ENCODE results near the gene AHNAK2.

AHNAK2 gene

DNA sequence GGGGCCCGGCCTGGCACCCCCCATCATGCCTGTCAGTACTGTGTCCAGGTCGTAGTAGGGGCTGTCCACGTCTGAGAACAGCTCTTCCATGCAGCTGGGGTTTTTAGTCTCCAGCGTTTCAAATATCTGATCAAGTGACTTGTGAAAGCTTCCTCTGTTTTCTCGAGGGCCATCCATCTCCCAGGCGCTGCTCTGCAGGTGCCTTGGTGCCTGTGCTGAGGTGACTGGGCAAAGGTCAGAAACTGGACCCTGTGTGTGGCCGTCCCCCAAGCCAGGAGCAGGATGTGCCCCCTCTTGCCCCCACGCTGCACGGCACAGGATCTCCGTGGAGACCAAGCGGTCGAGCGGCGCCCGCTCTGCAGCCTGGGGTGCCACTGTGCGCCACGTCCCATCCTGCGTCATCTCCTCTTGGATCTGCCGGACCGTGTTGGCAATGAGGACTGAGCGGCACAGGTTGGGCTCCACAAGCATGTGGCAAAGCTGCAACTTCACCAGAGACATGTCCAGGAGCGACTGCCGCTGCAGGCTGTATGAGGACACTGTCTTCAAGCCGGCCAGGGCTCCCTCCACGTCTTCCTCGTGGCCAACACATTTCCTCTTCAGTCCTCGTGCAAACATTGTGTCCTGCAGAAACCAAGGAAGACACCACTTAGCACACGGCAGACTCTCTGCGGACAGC, 33.3 kb upstream of the AHNAK2 start:
- H3K36me3 ChIP-seq (ENCODE audit: control insufficient read depth in 1 of 2, insufficient read depth in 2 of 2, low read length in 2 of 2) = peaks cover 10 to 34% of the 10 kb centered on the region in 2 donors
- H3K27me3 ChIP-seq (ENCODE audit: control insufficient read depth in 1 of 2, insufficient read depth in 2 of 2, low read length in 2 of 2) = no peaks in the 10 kb centered on the region
- peaks cover 0 to 2% of the 10 kb centered on the region in 2 donors for H3K4me1 ChIP-seq (ENCODE audit: control insufficient read depth in 1 of 2, insufficient read depth in 2 of 2, low read length in 2 of 2)
- no peak overlapping the region for H3K9ac ChIP-seq (ENCODE audit: low read depth in 1 of 2, low read length in 2 of 2)
- H3K27ac ChIP-seq (ENCODE audit: low read depth, low read length) = no peak overlapping the region
- H3K9me3 ChIP-seq (ENCODE audit: control insufficient read depth in 1 of 2, low read length in 2 of 2) = no peaks in the 10 kb centered on the region
- no peak overlapping the region for H3K4me3 ChIP-seq (ENCODE audit: low read depth in 1 of 2, low read length in 2 of 2)

DNA sequence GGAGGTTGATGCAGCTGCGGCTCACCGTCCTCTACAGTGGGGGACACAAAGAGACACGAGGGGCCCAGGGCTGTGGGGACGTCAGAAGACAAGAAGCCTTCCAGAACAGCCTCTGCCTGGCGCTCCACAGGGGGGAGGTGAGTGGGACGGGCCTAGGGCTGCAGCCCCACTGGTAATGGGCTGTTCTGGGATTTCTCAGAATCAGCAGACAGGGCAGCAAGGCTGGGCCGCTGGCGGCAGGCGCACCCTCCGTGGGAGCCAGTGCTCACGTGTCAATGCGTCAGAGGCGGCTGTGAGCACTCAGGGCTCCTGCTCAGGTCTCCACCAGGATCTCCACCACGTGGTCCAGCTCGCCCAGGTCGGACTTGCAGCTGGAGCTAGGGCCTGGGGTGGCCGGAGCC, 32.7 kb upstream of the AHNAK2 start:
- no peaks in the 10 kb centered on the region for H3K4me1 ChIP-seq (ENCODE audit: control insufficient read depth in 1 of 2, insufficient read depth in 2 of 2, low read length in 2 of 2)
- H3K9ac ChIP-seq (ENCODE audit: low read depth in 1 of 2, low read length in 2 of 2) = no peak overlapping the region
- H3K36me3 ChIP-seq (ENCODE audit: control insufficient read depth in 1 of 2, insufficient read depth in 2 of 2, low read length in 2 of 2) = peaks cover 10 to 34% of the 10 kb centered on the region in 2 donors
- no peaks in the 10 kb centered on the region for H3K9me3 ChIP-seq (ENCODE audit: control insufficient read depth in 1 of 2, low read length in 2 of 2)
- H3K27ac ChIP-seq (ENCODE audit: low read depth, low read length) = no peak overlapping the region
- no peak overlapping the region for H3K4me3 ChIP-seq (ENCODE audit: low read depth in 1 of 2, low read length in 2 of 2)
- H3K27me3 ChIP-seq (ENCODE audit: control insufficient read depth in 1 of 2, insufficient read depth in 2 of 2, low read length in 2 of 2) = no peaks in the 10 kb centered on the region

DNA sequence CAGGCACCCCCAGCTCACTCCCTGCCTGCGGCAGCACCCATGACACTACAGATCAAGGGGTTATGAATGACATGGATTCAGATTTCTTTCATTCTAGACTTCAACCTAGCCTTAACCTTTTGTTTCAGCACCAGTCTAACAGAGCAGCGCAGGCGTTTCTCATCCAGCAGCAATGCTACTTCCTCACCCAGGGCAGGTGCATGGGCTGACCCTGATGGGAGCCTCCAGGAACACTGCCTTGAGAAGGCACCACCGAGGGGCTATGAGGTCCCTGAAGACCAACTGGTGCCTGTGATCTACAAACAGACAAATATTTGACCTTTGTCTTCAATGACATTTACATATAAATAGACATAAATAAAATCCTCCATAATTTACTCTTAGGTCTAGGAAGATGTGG, 31.9 kb upstream of the AHNAK2 start:
- peaks cover 10 to 34% of the 10 kb centered on the region in 2 donors for H3K36me3 ChIP-seq (ENCODE audit: control insufficient read depth in 1 of 2, insufficient read depth in 2 of 2, low read length in 2 of 2)
- no peaks in the 10 kb centered on the region for H3K4me1 ChIP-seq (ENCODE audit: control insufficient read depth in 1 of 2, insufficient read depth in 2 of 2, low read length in 2 of 2)
- no peak overlapping the region for H3K27ac ChIP-seq (ENCODE audit: low read depth, low read length)
- H3K4me3 ChIP-seq (ENCODE audit: low read depth in 1 of 2, low read length in 2 of 2) = no peak overlapping the region
- no peaks in the 10 kb centered on the region for H3K9me3 ChIP-seq (ENCODE audit: control insufficient read depth in 1 of 2, low read length in 2 of 2)
- no peaks in the 10 kb centered on the region for H3K27me3 ChIP-seq (ENCODE audit: control insufficient read depth in 1 of 2, insufficient read depth in 2 of 2, low read length in 2 of 2)
- no peak overlapping the region for H3K9ac ChIP-seq (ENCODE audit: low read depth in 1 of 2, low read length in 2 of 2)

DNA sequence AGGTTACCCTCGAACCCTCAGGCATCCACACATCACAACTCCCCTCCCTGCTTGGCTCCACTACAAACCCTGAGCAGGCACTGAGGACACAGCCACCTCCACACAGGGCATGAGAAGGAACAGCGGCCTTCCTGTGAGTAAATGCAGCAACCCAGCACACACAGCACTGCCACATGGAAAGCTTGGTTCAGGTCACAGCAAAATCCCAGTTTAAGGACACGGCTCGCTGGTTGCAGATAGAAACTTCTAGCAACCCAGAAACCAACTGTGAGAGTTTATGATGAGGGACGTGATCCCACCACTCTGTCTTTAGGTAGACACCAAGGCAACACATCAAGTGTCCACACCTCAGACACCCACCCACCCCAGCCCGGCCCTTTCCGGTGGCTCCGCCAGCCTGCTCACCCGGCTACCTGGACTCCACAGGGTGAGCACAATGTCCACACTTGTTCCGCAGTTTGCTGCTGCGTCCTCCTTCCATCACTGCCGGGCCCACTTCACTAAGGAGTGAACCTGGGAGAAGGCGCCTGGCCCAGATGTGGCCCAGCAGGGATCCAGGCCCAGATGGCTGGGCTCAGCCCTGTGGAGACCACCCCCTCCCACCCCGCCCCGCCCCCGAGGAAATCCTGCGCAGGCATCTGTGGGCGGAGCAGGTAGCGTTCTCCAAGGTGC, 29.6 kb upstream of the AHNAK2 start:
- no peaks in the 10 kb centered on the region for H3K9me3 ChIP-seq (ENCODE audit: control insufficient read depth in 1 of 2, low read length in 2 of 2)
- no peaks in the 10 kb centered on the region for H3K4me1 ChIP-seq (ENCODE audit: control insufficient read depth in 1 of 2, insufficient read depth in 2 of 2, low read length in 2 of 2)
- no peak overlapping the region for H3K9ac ChIP-seq (ENCODE audit: low read depth in 1 of 2, low read length in 2 of 2)
- no peaks in the 10 kb centered on the region for H3K27me3 ChIP-seq (ENCODE audit: control insufficient read depth in 1 of 2, insufficient read depth in 2 of 2, low read length in 2 of 2)
- peaks cover 10 to 34% of the 10 kb centered on the region in 2 donors for H3K36me3 ChIP-seq (ENCODE audit: control insufficient read depth in 1 of 2, insufficient read depth in 2 of 2, low read length in 2 of 2)
- no peak overlapping the region for H3K27ac ChIP-seq (ENCODE audit: low read depth, low read length)
- H3K4me3 ChIP-seq (ENCODE audit: low read depth in 1 of 2, low read length in 2 of 2) = no peak overlapping the region

DNA sequence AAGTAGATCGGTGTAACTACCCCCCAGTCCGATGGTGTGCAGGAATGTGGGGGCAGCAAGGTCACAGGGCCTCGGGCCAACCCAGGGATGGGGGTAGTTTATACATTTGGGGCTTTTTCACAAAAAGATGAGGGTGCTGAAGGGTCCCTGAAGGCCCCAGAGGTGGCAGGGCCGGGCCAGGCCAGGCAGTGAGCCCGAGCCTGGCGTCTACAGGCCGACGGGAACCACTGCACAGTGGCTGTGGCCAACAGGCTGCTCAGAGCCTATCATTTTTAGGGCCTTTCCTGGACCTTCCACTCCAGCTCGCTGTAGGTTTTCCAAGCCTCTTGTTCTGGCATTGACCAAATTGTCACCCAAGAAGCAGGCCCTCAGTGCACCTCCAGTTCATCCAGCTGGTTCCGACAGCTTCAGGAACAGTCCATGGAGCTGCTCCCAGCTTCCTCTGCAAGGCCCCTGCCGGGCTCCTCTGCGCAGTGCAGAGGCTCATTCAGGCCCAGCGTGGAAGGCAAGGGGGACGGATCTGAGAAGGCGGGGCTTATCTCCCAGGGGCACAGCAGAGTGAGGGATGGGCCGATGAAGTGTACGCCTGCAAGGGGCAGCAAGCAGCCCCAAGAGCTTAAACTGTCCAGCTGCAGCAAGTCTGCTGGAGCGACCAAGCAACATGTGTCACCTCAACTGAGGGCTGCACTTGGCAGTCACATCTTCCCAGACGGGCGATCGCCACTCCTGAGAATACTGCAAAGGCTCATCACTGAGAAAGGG, 28.8 kb upstream of the AHNAK2 start:
- H3K27ac ChIP-seq (ENCODE audit: low read depth, low read length) = no peak overlapping the region
- H3K4me3 ChIP-seq (ENCODE audit: low read depth in 1 of 2, low read length in 2 of 2) = no peak overlapping the region
- H3K9me3 ChIP-seq (ENCODE audit: control insufficient read depth in 1 of 2, low read length in 2 of 2) = no peaks in the 10 kb centered on the region
- H3K27me3 ChIP-seq (ENCODE audit: control insufficient read depth in 1 of 2, insufficient read depth in 2 of 2, low read length in 2 of 2) = no peaks in the 10 kb centered on the region
- H3K36me3 ChIP-seq (ENCODE audit: control insufficient read depth in 1 of 2, insufficient read depth in 2 of 2, low read length in 2 of 2) = peaks cover 10 to 34% of the 10 kb centered on the region in 2 donors
- no peaks in the 10 kb centered on the region for H3K4me1 ChIP-seq (ENCODE audit: control insufficient read depth in 1 of 2, insufficient read depth in 2 of 2, low read length in 2 of 2)
- H3K9ac ChIP-seq (ENCODE audit: low read depth in 1 of 2, low read length in 2 of 2) = no peak overlapping the region

DNA sequence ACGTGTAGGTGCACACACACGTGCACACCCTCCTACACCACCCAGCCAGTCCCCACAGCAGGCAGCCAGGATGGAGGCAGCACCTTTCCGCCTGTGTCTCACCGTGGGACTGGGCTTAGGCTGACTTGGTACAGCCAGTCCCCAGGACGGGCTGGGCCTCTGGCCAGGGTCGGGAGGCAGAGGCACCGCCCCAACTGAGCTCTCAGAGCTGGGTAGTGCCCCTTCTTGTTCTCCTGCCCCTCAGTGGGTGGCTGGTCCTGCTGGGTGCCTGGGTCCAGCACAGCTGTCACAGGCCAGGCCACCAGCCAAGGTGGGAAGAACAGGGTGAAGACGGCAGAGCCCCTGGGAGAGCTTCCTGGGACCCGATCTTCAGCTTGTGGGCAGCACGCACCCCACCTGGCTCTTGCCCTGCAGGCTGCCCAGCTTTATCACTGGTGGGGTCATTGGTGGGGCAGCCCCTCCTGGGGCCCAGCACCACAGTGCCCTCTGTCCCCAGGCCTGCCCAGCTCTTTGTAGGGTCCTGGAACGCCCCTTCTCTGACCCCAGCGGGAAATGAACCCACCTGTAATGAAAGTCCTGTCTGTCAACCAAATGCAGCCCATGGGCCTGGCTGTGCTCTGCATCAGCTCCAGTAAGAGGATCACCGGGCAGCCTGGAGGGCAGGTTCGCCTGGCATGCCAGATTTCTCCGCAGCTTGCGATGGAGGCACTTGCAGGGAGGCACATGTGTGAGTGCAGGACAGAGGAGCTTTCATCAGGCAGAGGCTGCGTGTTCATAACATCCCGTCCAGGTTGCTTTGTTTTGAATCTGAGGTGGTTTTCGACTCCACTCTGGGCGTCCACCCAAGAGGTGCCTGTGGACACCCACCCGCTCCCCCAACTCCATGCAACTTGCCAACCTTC, 28.0 kb upstream of the AHNAK2 start:
- no peaks in the 10 kb centered on the region for H3K9me3 ChIP-seq (ENCODE audit: control insufficient read depth in 1 of 2, low read length in 2 of 2)
- H3K9ac ChIP-seq (ENCODE audit: low read depth in 1 of 2, low read length in 2 of 2) = no peak overlapping the region
- H3K4me1 ChIP-seq (ENCODE audit: control insufficient read depth in 1 of 2, insufficient read depth in 2 of 2, low read length in 2 of 2) = no peaks in the 10 kb centered on the region
- peaks cover 10 to 26% of the 10 kb centered on the region in 2 donors for H3K36me3 ChIP-seq (ENCODE audit: control insufficient read depth in 1 of 2, insufficient read depth in 2 of 2, low read length in 2 of 2)
- no peaks in the 10 kb centered on the region for H3K27me3 ChIP-seq (ENCODE audit: control insufficient read depth in 1 of 2, insufficient read depth in 2 of 2, low read length in 2 of 2)
- no peak overlapping the region for H3K4me3 ChIP-seq (ENCODE audit: low read depth in 1 of 2, low read length in 2 of 2)
- no peak overlapping the region for H3K27ac ChIP-seq (ENCODE audit: low read depth, low read length)

DNA sequence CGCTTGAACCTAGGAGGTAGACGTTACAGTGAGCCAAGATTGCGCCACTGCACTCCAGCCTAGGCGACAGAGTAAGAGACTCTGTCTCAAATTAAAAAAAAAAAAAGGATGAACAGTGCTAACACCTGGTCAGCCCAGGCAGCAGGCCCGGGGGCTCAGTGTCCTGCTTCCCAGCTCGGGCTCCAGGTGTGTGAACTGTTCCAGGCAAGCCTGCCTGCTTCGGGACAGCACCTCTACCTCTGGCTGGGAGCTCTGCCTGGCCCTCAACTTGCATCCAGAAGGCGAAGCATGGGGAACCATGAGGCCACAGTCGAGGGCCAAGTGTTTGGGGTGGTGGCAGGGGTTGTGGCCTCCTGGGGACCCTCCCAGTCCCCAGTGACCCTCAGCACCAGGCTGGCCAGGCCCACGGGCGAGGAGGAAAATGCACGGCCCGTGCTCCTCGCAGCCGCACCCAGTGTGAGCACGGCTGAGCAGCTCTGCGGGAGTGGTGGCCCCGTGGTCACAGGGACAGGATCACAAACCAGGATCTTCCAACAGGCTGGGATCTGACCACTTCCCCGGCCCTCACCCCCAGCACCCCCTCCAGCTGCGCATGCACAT, 27.3 kb upstream of the AHNAK2 start:
- H3K4me1 ChIP-seq (ENCODE audit: control insufficient read depth in 1 of 2, insufficient read depth in 2 of 2, low read length in 2 of 2) = no peaks in the 10 kb centered on the region
- H3K36me3 ChIP-seq (ENCODE audit: control insufficient read depth in 1 of 2, insufficient read depth in 2 of 2, low read length in 2 of 2) = peaks cover 7 to 20% of the 10 kb centered on the region in 2 donors
- H3K9ac ChIP-seq (ENCODE audit: low read depth in 1 of 2, low read length in 2 of 2) = no peak overlapping the region
- no peaks in the 10 kb centered on the region for H3K27me3 ChIP-seq (ENCODE audit: control insufficient read depth in 1 of 2, insufficient read depth in 2 of 2, low read length in 2 of 2)
- no peaks in the 10 kb centered on the region for H3K9me3 ChIP-seq (ENCODE audit: control insufficient read depth in 1 of 2, low read length in 2 of 2)
- H3K27ac ChIP-seq (ENCODE audit: low read depth, low read length) = no peak overlapping the region
- no peak overlapping the region for H3K4me3 ChIP-seq (ENCODE audit: low read depth in 1 of 2, low read length in 2 of 2)

DNA sequence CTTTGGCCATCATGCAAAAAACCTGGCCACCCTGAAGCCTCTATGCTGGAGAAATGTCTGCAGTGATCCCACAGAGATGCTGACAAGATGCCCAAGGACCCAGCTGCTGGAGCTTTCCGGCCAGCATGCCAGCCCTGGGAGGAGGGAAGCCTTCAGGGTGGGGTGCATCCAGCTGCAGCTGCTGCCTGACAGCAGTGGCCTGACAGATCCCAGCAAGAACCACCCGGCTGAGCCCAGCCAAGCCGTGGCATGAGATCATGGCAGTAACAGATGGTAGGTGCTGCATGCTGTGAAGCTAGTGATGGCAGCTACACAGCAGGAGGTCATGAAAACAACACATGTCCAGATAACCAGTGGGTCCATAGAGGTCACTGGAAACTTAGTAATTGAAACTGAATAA, 21.2 kb upstream of the AHNAK2 start:
- Histone ChIP-seq H3K27me3 (ENCODE audit: control insufficient read depth in 1 of 2, insufficient read depth in 2 of 2, low read length in 2 of 2) (no peaks in the 10 kb centered on the region), H3K4me1 (ENCODE audit: control insufficient read depth in 1 of 2, insufficient read depth in 2 of 2, low read length in 2 of 2) (no peaks in the 10 kb centered on the region), H3K9me3 (ENCODE audit: control insufficient read depth in 1 of 2, low read length in 2 of 2) (no peaks in the 10 kb centered on the region), H3K27ac (ENCODE audit: low read depth, low read length) (no peak overlapping the region), H3K9ac (ENCODE audit: low read depth in 1 of 2, low read length in 2 of 2) (no peak overlapping the region), H3K4me3 (ENCODE audit: low read depth in 1 of 2, low read length in 2 of 2) (no peak overlapping the region), H3K36me3 (ENCODE audit: control insufficient read depth in 1 of 2, insufficient read depth in 2 of 2, low read length in 2 of 2) (no peaks in the 10 kb centered on the region)

DNA sequence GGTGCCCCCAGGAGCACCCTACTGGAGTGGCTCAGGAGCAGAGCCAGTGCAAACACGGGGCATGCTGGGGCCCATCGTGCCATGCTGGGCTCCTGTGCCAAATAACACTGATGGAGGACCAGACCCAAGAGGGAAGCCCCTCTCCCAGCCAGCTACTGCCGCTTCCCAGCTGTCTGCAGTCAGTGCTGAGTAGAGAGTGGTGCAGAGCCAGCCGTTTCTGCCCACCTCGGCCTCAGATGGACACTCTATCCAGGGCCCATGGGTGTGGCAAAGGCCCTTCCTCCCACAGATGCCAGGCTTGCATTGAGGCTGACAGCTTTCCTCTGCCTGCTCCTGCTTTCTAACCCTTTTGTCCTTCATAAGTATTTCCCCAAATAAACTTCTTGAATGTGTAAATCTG, 20.6 kb upstream of the AHNAK2 start:
- Histone ChIP-seq H3K27me3 (ENCODE audit: control insufficient read depth in 1 of 2, insufficient read depth in 2 of 2, low read length in 2 of 2) (no peaks in the 10 kb centered on the region), H3K4me1 (ENCODE audit: control insufficient read depth in 1 of 2, insufficient read depth in 2 of 2, low read length in 2 of 2) (no peaks in the 10 kb centered on the region), H3K4me3 (ENCODE audit: low read depth in 1 of 2, low read length in 2 of 2) (no peak overlapping the region), H3K9me3 (ENCODE audit: control insufficient read depth in 1 of 2, low read length in 2 of 2) (no peaks in the 10 kb centered on the region), H3K36me3 (ENCODE audit: control insufficient read depth in 1 of 2, insufficient read depth in 2 of 2, low read length in 2 of 2) (no peaks in the 10 kb centered on the region), H3K27ac (ENCODE audit: low read depth, low read length) (no peak overlapping the region), H3K9ac (ENCODE audit: low read depth in 1 of 2, low read length in 2 of 2) (no peak overlapping the region)

Data from duodenal mucosa (tissue), 2 donors.